Measurements from ENCODE around the gene ACTG1. TPM values are rescaled to one million over a fixed set of nuclear protein-coding genes. Genes with fewer than 3 reads are reported as not detected.

ACTG1 gene
- total RNA-seq = 1,000 to 10,000 TPM; 1,168 to 4,304 (median 2,945) TPM

GRCh38 chr17:81512562-81513371 is at the start of gene ACTG1:
TSS of gene ACTG1 (minus strand) at chr17:81512799. CDS start at chr17:81512354, 445 bp downstream.
- peak within 1 kb of the TSS; percentile 99 to 100 (median 100) for H3K27ac ChIP-seq
- intact Hi-C loops (cut with DNase I) = no loop called here
- DNase-seq = peak; percentile 90 to 92
- H3K36me3 ChIP-seq = peaks cover 28 to 31% of the 10 kb centered on the region in 2 donors
- H3K27me3 ChIP-seq = no peaks in the 10 kb centered on the region
- TF ChIP-seq, protein P1, sequence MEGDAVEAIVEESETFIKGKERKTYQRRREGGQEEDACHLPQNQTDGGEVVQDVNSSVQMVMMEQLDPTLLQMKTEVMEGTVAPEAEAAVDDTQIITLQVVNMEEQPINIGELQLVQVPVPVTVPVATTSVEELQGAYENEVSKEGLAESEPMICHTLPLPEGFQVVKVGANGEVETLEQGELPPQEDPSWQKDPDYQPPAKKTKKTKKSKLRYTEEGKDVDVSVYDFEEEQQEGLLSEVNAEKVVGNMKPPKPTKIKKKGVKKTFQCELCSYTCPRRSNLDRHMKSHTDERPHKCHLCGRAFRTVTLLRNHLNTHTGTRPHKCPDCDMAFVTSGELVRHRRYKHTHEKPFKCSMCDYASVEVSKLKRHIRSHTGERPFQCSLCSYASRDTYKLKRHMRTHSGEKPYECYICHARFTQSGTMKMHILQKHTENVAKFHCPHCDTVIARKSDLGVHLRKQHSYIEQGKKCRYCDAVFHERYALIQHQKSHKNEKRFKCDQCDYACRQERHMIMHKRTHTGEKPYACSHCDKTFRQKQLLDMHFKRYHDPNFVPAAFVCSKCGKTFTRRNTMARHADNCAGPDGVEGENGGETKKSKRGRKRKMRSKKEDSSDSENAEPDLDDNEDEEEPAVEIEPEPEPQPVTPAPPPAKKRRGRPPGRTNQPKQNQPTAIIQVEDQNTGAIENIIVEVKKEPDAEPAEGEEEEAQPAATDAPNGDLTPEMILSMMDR (IDR thresholded peaks at IDR 0.05) = no peak
- peak; percentile 95 to 99 for TF ChIP-seq POLR2A (IDR thresholded peaks at IDR 0.05)
- WGBS, 2 donors = 1% methylated on average over 14 to 15 of the region's 111 CpGs
- peak within 1 kb of the TSS; percentile 92 to 97 (median 96) for H3K4me3 ChIP-seq (replicated peaks in 1 of 3)
- H3K4me1 ChIP-seq = peaks cover 42 to 45% of the 10 kb centered on the region in 2 donors
- no peaks in the 10 kb centered on the region for H3K9me3 ChIP-seq

GRCh38 chr17:81561494-81561885 is 48.9 kb upstream of the ACTG1 start:
- Histone ChIP-seq H3K9me3 (no peaks in the 10 kb centered on the region), H3K27ac (no peak overlapping the region), H3K4me3 (replicated peaks in 1 of 3) (no peak overlapping the region), H3K27me3 (no peaks in the 10 kb centered on the region), H3K4me1 (peaks cover 9 to 16% of the 10 kb centered on the region in 2 donors), H3K36me3 (peaks cover 51 to 60% of the 10 kb centered on the region in 2 donors)
- no peak for DNase-seq
- intact Hi-C loops (cut with DNase I) = no loop called here
- TF ChIP-seq POLR2A (IDR thresholded peaks at IDR 0.05) = no peak
- TF ChIP-seq, protein P1 (IDR thresholded peaks at IDR 0.05) = no peak
- WGBS, 2 donors = 89 to 93% methylated on average over 4 of the region's 4 CpGs

- Histone ChIP-seq H3K4me3 (replicated peaks in 1 of 3) (no peak overlapping the region), H3K9me3 (no peaks in the 10 kb centered on the region), H3K36me3 (peaks cover 41 to 47% of the 10 kb centered on the region in 2 donors), H3K27me3 (no peaks in the 10 kb centered on the region), H3K27ac (no peak overlapping the region), H3K4me1 (peaks cover 0 to 20% of the 10 kb centered on the region in 2 donors)
- TF ChIP-seq POLR2A (IDR thresholded peaks at IDR 0.05) = no peak
- TF ChIP-seq, protein P1 (IDR thresholded peaks at IDR 0.05) = no peak
- intact Hi-C loops (cut with DNase I) = no loop called here
- DNase-seq = no peak
- 86 to 92% methylated on average over 17 to 22 of the region's 27 CpGs for whole genome bisulfite sequencing, 2 donors
Measured at GRCh38 chr17:81558941-81559806, 46.6 kb upstream of the ACTG1 start.

- intact Hi-C loops (cut with DNase I) = no loop called here
- H3K36me3 ChIP-seq = peaks cover 31 to 39% of the 10 kb centered on the region in 2 donors
- no peak overlapping the region for H3K4me3 ChIP-seq (replicated peaks in 1 of 3)
- H3K4me1 ChIP-seq = peaks cover 7 to 29% of the 10 kb centered on the region in 2 donors
- no peak overlapping the region for H3K27ac ChIP-seq
- WGBS, 2 donors = 83 to 84% methylated on average over 3 to 6 of the region's 12 CpGs
- no peaks in the 10 kb centered on the region for H3K9me3 ChIP-seq
- H3K27me3 ChIP-seq = no peaks in the 10 kb centered on the region
- no peak for DNase-seq
- TF ChIP-seq POLR2A (IDR thresholded peaks at IDR 0.05) = no peak
- TF ChIP-seq, protein P1 (IDR thresholded peaks at IDR 0.05) = no peak
Measured at GRCh38 chr17:81558115-81558468, 45.5 kb upstream of the ACTG1 start.

All from thyroid gland (tissue), 4 donors.